ENCODE measurements around the gene PKP2. TPM values are rescaled to one million over a fixed set of nuclear protein-coding genes. Genes with fewer than 3 reads are reported as not detected.

Gene PKP2
- total RNA-seq, 2 experiments from 2014 or later = not detected

DNA sequence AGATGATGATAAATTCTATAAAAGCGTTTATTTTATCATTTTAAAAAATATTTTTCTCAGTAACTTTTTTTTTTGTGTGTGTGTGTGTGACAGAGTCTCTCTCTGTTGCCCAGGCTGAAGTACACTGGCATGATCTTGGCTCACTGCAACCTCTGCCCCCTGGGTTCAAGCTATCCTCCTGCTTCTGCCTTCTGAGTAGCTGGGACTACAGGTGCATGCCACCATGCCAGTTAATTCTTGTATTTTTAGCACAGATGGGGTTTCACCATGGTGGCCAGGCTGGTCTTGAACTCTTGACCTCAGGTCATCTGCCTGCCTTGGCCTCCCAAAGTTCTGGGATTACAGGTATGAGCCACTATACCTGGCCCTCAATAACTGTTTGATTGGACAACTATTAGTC, 37.2 kb downstream of the PKP2 start:
- H3K36me3 ChIP-seq (ENCODE audit: insufficient read depth, low read length) = no peaks in the 10 kb centered on the region
- TF ChIP-seq, protein P1, sequence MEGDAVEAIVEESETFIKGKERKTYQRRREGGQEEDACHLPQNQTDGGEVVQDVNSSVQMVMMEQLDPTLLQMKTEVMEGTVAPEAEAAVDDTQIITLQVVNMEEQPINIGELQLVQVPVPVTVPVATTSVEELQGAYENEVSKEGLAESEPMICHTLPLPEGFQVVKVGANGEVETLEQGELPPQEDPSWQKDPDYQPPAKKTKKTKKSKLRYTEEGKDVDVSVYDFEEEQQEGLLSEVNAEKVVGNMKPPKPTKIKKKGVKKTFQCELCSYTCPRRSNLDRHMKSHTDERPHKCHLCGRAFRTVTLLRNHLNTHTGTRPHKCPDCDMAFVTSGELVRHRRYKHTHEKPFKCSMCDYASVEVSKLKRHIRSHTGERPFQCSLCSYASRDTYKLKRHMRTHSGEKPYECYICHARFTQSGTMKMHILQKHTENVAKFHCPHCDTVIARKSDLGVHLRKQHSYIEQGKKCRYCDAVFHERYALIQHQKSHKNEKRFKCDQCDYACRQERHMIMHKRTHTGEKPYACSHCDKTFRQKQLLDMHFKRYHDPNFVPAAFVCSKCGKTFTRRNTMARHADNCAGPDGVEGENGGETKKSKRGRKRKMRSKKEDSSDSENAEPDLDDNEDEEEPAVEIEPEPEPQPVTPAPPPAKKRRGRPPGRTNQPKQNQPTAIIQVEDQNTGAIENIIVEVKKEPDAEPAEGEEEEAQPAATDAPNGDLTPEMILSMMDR (conservative IDR thresholded peaks at IDR 0.05; ENCODE audit: low read length) = no peak
- no peak for TF ChIP-seq EZH2phosphoT487 (IDR thresholded peaks at IDR 0.05; ENCODE audit: borderline replicate concordance, low read depth, low read length)
- H4K20me1 ChIP-seq (ENCODE audit: insufficient read depth, low read length) = no peaks in the 10 kb centered on the region
- ChIA-PET POLR2A (interaction anchor here (4.0 kb wide), 1 partner anchor 15 kb away, joined by 10 read pairs; no protein-coding TSS in a partner anchor), CTCF (ENCODE audit: unreplicated experiment) (no interaction called here)
- BruUV-seq (replicated peaks) = no TSS peak
- H3K4me3 ChIP-seq (ENCODE audit: low read depth, low read length, poor library complexity, severe bottlenecking) = no peak overlapping the region
- no peaks in the 10 kb centered on the region for H3K9me2 ChIP-seq (ENCODE audit: insufficient read depth, low read length)
- no peaks in the 10 kb centered on the region for H3K79me2 ChIP-seq (ENCODE audit: insufficient read depth, low read depth, low read length)
- no peak overlapping the region for H3K27ac ChIP-seq (ENCODE audit: low read depth, low read length, poor library complexity, severe bottlenecking)
- no peak overlapping the region for H3K4me2 ChIP-seq (ENCODE audit: low read length)
- intact Hi-C loops (cut with micrococcal nuclease; ENCODE audit: unreplicated experiment) = no loop called here
- no peaks in the 10 kb centered on the region for H3K4me1 ChIP-seq (ENCODE audit: insufficient read depth, low read length, poor library complexity, severe bottlenecking)
- DNase-seq (ENCODE audit: low spot score) = no peak
- H3K9me3 ChIP-seq (ENCODE audit: low read length) = no peaks in the 10 kb centered on the region
- no peak overlapping the region for H2AFZ ChIP-seq (ENCODE audit: low read length)

DNA sequence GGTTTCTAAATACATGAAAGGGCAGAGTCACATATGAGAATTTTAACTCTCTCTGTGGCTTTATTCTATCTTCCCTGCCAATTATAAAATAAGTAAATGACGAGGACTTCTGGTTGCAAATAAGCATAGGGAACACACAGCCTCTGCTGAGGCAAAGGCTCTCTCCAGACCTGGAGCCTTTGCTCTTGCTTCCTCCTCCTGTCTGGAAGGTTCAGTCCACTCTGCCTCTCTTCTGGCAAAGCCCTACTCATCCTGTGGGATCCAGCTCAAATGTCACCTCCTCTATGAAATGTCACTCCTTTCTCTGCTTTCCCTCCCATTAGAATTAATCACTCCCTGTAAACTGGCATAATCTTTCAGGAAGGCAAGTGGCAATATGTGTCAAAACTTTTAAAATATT, 41.9 kb downstream of the PKP2 start:
- H3K9me2 ChIP-seq (ENCODE audit: insufficient read depth, low read length) = no peaks in the 10 kb centered on the region
- DNase-seq (ENCODE audit: low spot score) = no peak
- intact Hi-C loops (cut with micrococcal nuclease; ENCODE audit: unreplicated experiment) = loop anchor here (5.0 kb wide), 1 partner anchor 37 kb away; no protein-coding TSS in a partner anchor
- no peak overlapping the region for H3K4me3 ChIP-seq (ENCODE audit: low read depth, low read length, poor library complexity, severe bottlenecking)
- no peak overlapping the region for H3K4me2 ChIP-seq (ENCODE audit: low read length)
- no peaks in the 10 kb centered on the region for H4K20me1 ChIP-seq (ENCODE audit: insufficient read depth, low read length)
- POLR2A ChIA-PET = no interaction called here
- no peaks in the 10 kb centered on the region for H3K79me2 ChIP-seq (ENCODE audit: insufficient read depth, low read depth, low read length)
- no peaks in the 10 kb centered on the region for H3K36me3 ChIP-seq (ENCODE audit: insufficient read depth, low read length)
- TF ChIP-seq, protein P1 (conservative IDR thresholded peaks at IDR 0.05; ENCODE audit: low read length) = no peak
- no peak for TF ChIP-seq EZH2phosphoT487 (IDR thresholded peaks at IDR 0.05; ENCODE audit: borderline replicate concordance, low read depth, low read length)
- no peaks in the 10 kb centered on the region for H3K4me1 ChIP-seq (ENCODE audit: insufficient read depth, low read length, poor library complexity, severe bottlenecking)
- no peak overlapping the region for H2AFZ ChIP-seq (ENCODE audit: low read length)
- BruUV-seq (replicated peaks) = no TSS peak
- H3K9me3 ChIP-seq (ENCODE audit: low read length) = no peaks in the 10 kb centered on the region
- CTCF ChIA-PET (ENCODE audit: unreplicated experiment) = no interaction called here
- H3K27ac ChIP-seq (ENCODE audit: low read depth, low read length, poor library complexity, severe bottlenecking) = no peak overlapping the region

DNA sequence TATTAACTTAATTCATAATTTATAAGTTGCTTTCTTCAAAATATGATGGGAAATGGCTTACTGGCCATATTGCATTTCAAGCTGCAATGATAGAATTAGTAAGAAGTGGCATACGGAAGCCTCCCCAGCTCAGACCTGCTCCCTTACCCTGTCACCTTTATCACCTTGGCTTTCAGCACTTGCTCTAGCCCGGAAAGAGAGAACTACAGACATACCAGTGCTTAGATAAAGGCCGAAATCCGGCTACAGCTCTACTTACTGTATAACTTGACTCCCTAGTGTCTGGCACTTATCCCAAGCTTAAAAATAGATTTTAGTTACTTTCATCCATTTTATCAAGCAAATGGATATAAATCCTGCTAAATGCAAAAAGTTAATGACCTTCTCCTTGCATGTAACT, 42.5 kb downstream of the PKP2 start:
- DNase-seq (ENCODE audit: low spot score) = no peak
- no peaks in the 10 kb centered on the region for H3K79me2 ChIP-seq (ENCODE audit: insufficient read depth, low read depth, low read length)
- H3K9me2 ChIP-seq (ENCODE audit: insufficient read depth, low read length) = no peaks in the 10 kb centered on the region
- POLR2A ChIA-PET = no interaction called here
- H4K20me1 ChIP-seq (ENCODE audit: insufficient read depth, low read length) = no peaks in the 10 kb centered on the region
- TF ChIP-seq, protein P1 (conservative IDR thresholded peaks at IDR 0.05; ENCODE audit: low read length) = no peak
- no peak for TF ChIP-seq EZH2phosphoT487 (IDR thresholded peaks at IDR 0.05; ENCODE audit: borderline replicate concordance, low read depth, low read length)
- H3K4me2 ChIP-seq (ENCODE audit: low read length) = no peak overlapping the region
- no peaks in the 10 kb centered on the region for H3K36me3 ChIP-seq (ENCODE audit: insufficient read depth, low read length)
- no peaks in the 10 kb centered on the region for H3K4me1 ChIP-seq (ENCODE audit: insufficient read depth, low read length, poor library complexity, severe bottlenecking)
- no peaks in the 10 kb centered on the region for H3K9me3 ChIP-seq (ENCODE audit: low read length)
- H3K4me3 ChIP-seq (ENCODE audit: low read depth, low read length, poor library complexity, severe bottlenecking) = no peak overlapping the region
- intact Hi-C loops (cut with micrococcal nuclease; ENCODE audit: unreplicated experiment) = loop anchor here (5.0 kb wide), 1 partner anchor 37 kb away; no protein-coding TSS in a partner anchor
- BruUV-seq (replicated peaks) = no TSS peak
- CTCF ChIA-PET (ENCODE audit: unreplicated experiment) = no interaction called here
- H3K27ac ChIP-seq (ENCODE audit: low read depth, low read length, poor library complexity, severe bottlenecking) = no peak overlapping the region
- H2AFZ ChIP-seq (ENCODE audit: low read length) = no peak overlapping the region

All from OCI-LY7 (cell line).